PC-3 (cell line): ENCODE results near the gene AFDN.
A peak's percentile ranks its signal among the peaks of the same experiment; 100 is the strongest.

Source experiments
- CTCF ChIP-seq: fragments of 300-600 bp; sonication (generic); conservative IDR thresholded peaks from 2 replicates; pipeline ENCODE4 v1.5.1; 2017; ENCODE audit warnings: antibody characterized with exemption, low read depth, mild to moderate bottlenecking, low read length
- EZH2 ChIP-seq: fragments of 300-600 bp; sonication (generic); IDR thresholded peaks from one replicate; pipeline ENCODE4 v1.6.1; 2017; ENCODE audit warnings: antibody characterized with exemption, mild to moderate bottlenecking, low read length; ENCODE audit not compliant: unreplicated experiment
- EZH2phosphoT487 ChIP-seq: fragments of 300-600 bp; sonication (generic); IDR thresholded peaks from 2 replicates; pipeline ENCODE4 v1.6.1; 2018; ENCODE audit warnings: mild to moderate bottlenecking, antibody characterized with exemption, low read length, borderline replicate concordance

- TF ChIP-seq CTCF: peak; percentile 63
- no peak for TF ChIP-seq EZH2phosphoT487
- TF ChIP-seq EZH2: no peak
These were observed 141.4 kb downstream of the AFDN start for GRCh38 chr6:167968091-167968490.
